ENCODE measurements around the gene APBB2.

DNA sequence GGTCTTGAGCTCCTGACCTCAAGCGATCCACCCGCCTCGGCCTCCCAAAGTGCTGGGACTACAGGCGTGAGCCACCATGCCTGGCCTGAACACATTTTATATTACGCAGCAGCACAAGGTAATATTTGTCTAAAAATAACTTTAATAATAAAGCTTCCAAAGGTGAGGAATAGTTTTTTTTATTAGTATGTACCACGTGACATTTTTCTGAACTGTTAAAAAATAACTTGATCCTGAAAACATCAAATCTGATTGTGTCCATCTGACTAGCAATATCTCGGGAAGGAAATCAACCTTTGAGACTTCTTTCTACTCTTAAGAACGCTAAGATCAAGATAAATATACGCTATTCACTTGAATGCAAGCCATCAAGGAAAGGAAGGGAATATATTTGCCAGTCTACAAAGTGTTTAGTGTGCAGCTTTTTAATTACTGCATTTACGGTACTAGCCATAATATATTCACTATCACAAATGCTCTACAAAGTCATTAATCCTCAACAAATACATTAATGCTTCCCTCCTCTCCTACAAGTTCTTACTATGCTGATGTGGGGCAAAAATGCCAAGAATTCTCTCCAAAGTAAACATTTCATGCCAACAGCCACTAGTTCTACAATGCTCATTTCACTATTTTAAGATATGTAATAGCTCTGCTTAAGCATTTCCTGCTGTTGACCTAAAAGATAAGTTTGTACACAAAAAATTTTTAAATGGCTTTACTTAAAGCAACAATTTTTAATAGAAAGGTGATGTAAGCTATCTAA lies 143.6 kb downstream of the APBB2 start:
- TF ChIP-seq CTCF (IDR thresholded peaks at IDR 0.05) (no peak), EP300 (IDR thresholded peaks at IDR 0.05) (no peak)

All from tibial nerve (tissue), 4 donors.